T-helper 1 cell (primary cell): ENCODE data around the gene SUGT1.
"Not testable (repeated sequence)": the region's sequence is repeated elsewhere in the genome, so short reads cannot be mapped to it uniquely, and the experiment has no call there.

ENCODE experiments used
- DNase-seq, 5 donors: peaks; one replicate each; pipeline ENCODE4 v3.0.0-alpha.2; 2012 to 2020

SUGT1 gene

DNA sequence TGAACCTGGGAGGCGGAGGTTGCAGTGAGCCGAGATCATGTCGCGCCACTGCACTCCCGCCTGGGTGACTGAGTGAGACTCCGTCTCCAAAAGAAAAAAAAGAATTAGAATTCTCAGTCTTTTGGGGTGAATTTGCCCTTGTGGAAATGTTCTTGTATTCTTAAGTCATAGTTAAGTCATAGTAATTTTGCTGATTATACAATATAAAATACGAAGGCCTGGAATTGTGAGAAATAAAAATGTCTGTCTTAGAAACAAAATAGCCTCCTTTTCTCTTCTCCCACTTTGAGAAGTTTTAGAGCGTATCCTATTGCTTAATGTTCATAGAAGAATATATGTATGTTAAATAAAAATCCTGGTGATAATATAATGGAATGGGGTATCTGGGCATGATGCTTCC is 18.1 kb downstream of the SUGT1 start:
- DNase-seq, result no peak

DNA sequence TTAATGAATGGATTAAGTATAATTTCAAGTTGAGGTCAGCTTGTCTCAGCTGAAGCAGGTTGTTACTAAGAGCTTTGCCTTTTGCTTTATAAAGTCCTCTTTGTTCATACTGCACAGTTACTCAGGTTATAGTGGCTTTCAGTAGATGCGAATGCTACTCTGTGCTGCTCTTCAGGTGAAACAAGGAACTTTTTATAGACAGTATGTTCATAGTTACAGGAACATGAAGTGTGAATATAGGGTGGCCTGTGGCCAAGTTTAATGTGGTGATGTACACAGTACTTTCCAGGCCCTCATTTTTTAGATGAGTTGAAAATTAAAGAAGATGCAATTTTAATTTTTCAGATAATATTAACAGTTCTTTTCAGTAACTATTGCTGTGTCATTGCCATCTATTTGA is 20.8 kb downstream of the SUGT1 start:
- no peak for DNase-seq

DNA sequence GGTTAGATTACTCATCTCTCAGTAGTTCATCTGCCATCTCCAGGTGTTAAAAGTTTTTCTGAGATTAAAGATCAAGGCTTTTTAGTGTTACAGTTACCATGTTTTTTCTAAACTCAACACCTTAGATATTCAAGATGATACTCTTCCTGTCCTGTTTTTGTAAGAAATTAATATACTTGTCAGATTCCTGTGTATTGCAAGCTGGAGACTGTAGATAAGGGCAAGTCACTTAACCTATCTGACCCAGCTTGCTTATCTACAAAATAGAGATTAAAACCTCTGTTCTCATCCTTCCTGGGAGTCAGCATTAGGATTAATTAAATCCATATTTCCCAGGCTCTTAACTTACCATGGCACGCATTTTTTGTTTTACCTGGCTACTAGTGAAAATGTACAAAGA is 25.2 kb downstream of the SUGT1 start:
- DNase-seq, result no peak

DNA sequence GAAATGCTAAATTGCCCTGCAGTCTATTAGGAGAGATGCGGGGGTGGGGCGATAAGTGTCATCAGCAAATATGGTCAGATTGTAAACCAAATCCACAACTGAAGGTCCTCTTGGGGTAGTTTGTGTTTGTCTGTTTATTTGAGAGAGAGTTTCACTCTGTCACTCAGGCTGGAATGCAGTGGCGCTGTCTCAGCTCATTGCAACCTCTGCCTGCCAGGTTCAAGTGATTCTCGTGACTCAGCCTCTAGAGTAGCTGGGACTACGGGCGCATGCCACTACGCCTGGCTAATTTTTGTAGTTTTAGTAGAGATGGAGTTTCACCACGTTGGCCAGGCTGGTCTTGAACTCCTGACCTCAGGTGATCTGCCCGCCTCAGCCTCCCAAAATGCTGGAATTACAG is 33.2 kb downstream of the SUGT1 start:
- not testable (repeated sequence) for DNase-seq

DNA sequence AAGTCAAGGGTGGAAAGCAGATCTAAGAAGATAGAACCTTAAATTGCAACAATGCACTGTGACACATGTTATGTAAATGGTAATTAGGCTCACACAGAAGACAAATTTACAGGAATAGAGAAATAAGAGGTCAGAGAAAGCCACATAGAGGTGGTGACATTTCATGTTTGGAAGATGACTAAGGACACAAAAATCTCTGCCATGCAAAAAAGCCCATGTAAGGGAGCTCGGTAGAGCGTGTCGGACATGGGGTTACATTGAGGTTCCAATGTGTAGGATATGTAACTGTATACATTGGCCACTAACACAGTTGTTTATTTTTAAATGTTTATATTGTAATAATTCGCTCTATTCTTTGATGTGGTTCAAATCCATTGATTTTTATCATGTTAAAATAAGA is 33.7 kb downstream of the SUGT1 start:
- no peak for DNase-seq

DNA sequence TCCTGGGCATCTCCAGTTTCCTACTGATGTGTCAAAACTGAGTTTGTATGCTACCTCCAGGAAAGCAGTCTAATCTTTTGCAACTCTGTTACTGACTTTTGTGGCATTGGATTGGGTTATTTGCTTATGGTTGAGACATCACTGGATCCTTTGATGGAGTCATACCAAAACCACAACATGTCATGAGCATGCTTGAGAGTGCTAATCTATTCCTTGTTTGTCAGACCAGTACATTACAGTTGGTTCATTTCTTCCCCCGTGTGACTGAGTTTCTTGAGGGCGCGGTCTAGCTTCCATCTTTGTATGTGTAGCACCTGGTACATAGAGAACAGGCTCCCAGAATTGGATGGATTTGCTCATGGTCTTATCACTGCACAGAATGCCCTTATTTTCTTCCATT is 43.2 kb downstream of the SUGT1 start:
- DNase-seq, result peak in 1 of 5 donors; percentile 68

DNA sequence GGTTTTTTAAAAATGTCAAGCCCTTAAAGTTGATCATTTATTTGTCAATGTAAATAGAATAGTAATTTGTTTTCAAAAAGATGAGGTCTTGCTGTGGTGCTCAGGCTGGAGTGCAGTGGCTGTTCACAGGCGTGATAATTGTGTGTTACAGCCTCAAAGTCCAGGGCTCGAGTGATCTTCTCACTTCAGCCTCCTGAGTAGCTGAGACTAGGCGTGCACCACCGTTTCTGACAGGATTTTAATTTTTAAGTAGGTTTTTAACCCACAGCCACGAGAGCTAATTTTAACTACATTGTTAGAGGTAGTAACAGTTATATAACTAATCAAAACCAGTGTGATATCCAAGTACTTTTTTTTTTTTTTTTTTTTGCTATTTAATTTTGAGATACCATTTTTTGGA is 43.9 kb downstream of the SUGT1 start:
- DNase-seq, result no peak

DNA sequence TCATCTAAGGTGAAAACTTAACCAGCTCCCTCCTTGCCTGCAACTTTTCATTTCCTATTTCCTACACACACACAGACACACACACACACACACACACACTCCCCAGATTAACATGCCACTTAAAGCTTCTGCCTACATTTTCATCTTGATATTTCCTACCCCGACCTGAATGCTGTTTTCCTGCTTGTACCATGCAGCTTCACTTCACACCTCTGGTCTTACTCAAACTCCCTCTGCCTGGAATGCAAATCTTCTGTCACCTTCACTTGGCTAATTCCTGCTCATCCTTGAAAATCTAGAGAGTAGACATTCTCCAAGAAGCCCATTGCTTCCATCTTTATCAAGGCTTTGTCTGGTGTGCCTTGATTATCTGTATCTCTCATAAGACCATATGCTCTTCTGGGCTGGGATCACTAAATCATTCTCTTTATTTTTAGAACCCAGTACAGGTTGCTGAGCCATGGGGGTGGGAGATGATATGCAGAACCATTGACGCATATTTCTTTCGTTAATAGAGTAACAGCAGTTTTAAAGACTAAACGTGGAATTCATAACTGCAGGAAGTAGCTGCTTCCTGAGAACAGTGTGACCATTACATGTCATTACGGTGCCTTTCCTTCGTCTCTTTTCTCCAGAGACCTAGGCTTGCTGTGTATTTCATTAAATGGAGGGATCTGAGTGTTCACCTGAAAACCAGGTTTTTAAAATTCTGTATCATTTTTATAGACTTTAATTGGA is 49.3 kb downstream of the SUGT1 start:
- no peak for DNase-seq

DNA sequence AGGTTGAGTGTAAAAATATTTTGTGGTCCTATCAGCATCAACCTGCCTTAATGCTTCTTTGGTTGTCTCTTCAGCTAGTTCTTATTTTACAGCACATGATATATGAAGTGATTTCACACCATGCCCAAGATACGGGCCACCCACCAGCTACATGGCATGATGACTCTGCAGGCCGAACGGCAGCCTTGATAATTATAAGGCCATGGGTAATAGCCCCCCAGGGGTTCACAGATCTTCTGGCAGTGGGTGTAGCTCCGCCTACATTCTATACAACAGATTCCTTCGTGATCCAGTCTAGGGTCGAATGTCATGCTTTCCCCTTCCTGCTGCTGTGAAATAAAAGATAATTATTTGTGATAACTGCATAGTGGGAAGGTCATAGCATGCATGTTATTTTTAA is 50.8 kb downstream of the SUGT1 start:
- no peak for DNase-seq

DNA sequence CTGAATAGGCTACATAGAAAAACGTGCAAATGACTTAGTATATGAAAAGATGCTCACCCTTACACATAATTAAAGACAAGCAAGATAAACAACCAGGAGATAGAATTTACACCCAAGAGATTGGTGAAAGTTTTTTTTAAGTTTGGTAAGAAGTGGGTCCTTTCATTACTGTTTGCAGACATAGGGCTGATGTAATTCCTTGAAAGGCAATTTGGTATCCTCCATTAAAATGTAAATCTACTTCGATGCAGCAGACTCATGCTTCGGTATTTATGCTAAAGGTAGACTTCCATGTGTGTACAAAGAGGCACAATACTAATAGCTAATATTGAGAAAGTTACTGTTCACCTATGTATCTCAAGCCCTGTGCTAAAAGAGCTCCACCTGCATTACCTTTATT is 53.4 kb downstream of the SUGT1 start:
- DNase-seq, result no peak

DNA sequence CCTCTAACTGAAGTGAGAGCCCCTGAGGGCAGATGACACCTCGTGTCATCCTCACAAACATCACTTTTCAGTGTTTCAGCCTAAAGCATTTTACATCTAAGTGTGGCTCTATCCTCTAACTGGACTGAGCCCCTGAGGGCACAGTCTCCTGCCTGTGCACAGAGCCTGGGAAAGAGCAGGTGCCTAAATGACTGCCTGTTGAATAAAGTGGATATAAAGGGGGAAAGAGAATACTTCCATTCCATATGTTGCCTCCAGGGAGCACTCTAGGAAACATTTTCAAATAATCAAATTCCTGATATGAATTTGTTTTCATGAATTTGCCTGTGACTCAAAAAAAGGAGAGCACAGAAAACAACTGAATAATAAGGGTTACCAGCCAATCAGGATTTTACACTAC is 54.7 kb downstream of the SUGT1 start:
- no peak for DNase-seq

DNA sequence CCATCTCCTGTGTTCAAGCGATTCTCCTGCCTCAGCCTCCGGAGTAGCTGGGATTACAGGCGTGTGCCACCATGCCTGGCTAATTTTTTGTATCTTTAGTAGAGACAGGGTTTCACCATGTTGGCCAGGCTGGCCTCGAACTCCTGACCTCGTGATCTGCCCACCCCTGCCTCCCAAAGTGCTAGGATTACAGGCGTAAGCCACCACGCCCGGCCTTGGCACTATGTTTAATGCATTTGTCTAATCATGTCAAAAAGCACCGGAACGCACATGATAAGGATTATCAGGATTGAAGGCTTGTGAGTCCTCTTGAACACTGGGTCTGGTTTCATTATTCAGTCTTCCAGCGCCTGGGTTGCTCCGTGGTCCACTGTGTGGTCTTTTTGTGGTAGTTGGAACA is 55.6 kb downstream of the SUGT1 start:
- not testable (repeated sequence) for DNase-seq

DNA sequence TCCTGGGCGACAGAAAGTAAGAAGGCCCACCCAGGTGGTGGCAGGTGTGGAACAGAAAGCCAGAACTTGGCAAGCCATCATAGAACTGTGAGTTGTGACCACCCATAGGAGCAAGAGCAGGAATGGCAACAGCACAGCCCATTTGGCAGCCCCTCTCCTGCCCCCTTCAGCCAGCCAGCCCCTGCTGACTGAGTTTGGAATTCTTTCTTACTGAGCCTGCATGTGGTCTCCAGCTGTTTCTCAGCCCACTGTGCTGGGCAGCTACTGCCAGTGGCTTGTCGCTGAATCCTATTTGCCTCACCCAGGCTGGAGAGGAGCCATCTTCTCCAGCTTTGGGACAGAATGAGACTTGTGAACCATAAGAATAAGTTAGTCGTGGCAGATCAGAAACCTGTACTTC is 58.6 kb downstream of the SUGT1 start:
- DNase-seq, result no peak

DNA sequence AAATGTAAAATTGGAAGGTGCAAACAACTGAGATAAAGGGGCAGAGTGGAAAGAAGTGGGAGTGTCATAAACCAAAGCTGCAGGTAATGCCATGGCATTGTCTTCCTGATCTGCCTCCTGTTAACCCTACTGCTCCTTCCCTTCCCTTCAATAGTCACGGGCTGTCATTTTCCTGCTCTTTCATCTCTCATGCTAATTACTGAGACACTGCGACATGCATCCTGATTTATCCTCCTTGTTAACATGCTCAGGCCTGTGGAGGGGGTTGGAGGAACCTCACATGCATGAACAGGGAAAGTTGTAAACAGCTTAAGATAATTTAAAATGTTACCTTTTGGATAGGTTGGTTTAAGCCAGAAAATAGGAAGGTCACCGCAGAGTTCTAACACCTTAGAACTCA is 59.7 kb downstream of the SUGT1 start:
- DNase-seq, result no peak

DNA sequence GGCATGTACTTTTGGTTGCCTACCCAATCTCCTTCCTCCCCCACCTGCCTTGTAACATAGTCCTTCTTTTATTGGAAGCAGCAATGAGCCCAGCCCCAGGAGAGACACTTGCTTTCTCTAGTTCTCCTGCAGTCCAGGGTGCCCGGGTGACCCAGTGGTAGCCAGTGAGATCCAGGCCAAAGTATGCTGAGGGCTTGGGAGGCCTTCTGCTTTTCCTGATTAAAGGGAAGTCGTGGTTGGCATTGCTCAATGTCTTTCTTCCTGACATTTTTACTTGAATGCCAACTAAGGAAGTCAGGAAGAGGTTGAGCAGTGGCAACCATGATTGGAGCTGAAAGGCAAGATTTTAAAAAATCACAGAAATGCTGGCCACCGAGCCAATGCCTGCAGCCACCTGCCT is 61.3 kb downstream of the SUGT1 start:
- DNase-seq, result no peak

DNA sequence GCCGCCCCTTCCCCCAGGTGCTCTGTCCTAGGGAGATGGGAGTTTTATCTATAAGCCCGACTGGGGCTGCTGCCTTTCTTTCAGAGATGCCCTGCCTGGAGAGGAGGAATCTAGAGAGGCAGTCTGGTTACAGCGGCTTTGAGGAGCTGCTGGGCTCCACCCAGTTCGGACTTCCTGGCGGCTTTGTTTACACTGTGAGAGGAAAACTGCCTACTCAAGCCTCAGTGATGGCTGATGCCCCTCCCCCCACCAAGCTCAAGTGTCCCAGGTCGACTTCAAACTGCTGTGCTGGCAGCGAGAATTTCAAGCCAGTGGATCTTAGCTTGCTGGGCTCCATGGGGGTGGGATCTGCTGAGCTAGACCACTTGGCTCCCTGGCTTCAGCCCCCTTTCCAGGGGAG is 68.3 kb downstream of the SUGT1 start:
- DNase-seq, result not testable (repeated sequence)

DNA sequence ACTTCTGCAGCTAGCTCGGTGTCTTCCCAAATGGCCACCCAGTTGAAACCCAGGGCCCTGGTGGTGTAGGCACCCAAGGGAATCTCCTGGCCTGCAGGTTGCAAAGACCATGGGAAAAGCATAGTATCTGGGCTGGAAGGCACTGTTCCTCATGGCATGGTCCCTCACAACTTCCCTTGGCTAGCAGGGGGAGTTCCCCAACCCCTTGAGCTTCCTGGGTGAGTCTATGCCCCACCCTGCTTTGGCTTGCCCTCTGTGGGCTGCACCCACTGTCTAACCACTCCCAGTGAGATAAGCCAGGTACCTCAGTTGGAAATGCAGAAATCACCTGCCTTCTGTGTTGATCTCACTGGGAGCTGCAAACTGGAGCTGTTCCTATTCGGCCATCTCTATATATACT is 68.7 kb downstream of the SUGT1 start:
- DNase-seq, result not testable (repeated sequence)

DNA sequence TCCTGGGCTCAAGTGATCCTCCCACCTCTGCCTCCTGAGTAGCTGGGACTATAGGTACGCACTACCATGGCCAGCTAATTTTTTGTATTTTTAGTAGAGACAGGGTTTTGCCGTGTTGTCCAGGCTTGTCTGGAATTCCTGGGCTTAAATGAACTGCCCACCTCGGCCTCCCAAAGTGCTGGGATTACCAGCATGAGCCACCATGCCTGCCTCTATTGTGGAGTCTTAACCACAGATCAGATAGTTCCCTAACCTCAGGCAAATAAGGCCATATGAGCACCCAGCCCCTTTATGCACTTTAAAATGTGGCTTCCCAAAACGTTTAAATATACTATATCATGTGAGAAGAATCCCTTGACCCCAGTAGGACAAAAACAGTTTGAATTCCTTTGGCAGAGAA is 70.5 kb downstream of the SUGT1 start:
- DNase-seq, result no peak

DNA sequence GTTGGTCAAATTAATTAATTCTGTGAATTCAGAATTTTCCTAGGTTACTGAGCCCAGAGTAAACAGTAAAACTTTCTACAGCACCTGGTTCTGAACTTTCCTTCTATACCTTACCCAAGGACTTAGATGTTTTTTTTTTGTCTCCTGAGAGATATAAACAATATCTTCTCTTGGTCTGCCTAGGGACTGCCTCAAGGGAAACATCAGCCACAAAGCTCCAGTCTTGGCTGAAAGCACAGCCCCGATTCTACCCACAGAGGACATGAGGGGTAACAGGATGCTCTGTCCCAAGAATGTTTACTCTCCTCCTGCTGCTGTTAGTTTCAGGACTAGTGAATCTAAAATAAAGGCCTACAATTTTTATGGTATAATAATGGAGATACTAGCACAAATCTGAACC is 72.7 kb downstream of the SUGT1 start:
- DNase-seq, result no peak

DNA sequence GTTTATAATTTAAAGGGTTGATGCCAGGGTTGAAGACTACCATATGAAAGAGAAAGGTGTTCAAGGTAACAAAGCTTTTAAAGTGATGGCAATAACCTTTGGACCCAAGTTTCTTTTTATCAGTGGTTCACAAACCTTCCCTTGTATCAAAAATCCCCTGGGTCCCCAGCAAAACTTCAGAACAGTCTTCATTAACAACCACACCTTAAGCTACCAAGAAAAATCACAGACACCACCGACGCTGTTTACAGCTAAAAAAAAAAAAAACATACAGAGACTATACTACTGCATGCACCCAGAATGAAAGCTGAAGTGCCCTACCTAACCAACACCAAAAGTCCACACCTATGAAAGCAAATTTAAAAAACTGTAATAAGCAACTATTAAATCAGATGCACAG is 73.6 kb downstream of the SUGT1 start:
- no peak for DNase-seq

DNA sequence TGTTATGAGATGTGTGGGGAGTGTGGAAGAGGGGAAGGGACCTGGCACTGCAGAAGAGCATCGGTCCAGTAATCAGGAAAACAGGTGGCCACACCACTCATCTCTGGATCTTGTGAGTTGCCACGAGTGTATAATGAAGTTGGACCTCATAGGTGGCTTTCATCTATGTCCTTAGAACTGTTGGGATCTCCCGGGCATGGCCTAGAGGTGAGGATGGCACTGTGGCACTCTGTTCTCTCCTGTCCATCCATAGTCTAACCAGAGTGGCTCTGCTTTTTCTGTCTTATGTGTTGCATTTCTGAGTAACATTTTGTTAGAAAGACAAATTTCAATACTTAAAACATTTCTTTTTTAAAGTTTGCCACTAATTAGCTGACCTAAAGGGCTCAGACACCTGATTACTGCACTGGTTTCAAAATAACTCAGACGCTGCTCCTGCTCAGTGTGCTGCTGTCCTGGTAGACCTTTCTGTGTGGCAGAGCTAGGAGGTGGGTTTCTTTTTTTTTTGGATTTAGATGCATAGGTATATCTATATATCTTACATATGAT is 81.5 kb downstream of the SUGT1 start:
- DNase-seq, result no peak

DNA sequence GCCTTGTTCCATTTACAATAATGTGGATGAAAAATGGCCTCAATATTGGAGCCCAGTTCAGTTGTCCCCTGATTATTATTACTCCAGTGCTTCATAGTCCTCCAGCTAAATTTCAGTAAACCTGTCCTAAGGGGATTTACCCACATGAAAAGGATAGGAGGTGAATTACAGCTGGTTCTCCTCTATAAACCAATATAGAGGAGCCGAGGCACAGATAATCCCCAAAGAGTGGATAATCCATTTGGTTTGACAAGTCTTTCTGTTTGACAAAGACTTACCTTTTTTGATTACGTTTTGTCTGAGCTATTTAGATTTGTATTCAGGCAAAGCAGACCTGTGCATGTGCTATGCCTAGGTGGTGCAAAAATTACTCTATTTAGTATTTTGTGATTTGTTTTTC is 84.3 kb downstream of the SUGT1 start:
- no peak for DNase-seq

DNA sequence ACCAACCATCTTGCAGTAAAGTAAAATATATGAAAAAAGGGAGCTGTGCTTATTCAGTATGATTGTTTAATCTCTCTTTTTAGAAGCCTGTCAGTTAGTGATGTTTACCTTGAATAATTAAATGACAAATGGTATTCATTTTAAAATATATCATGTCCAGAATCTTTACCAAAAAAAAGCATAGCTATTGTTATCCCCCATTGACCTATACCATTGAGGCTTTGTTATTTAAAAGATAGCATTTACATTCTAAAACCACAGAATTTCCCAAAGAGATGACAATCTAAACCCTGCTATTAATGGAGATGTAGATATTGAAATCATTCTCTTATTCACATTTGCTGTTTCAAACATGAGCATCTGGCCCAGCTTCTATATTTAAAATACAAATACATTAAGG is 84.8 kb downstream of the SUGT1 start:
- DNase-seq, result no peak

DNA sequence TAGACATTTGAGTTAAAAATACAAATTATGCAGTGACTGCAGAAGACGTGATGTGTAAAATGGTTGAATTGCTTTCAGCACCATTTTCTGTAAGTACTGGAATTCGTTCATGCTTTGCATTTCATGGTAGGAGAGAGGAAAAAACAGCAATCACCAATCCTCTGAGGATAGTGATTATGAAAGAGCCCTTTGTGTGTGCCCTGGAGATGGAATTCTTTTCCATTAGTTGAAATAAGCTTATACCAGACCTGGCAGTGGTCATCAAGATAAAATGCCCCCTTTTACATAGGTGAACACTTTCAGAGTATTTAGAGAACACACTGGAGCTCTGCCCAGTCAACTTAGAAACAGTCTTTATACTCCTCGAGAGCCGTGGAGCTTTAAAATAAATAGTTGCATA is 85.3 kb downstream of the SUGT1 start:
- no peak for DNase-seq
